Gastrocnemius medialis (tissue), 4 donors: Measurements from ENCODE around the gene PCDHB7. TPM values are rescaled to one million over a fixed set of nuclear protein-coding genes. Genes with fewer than 3 reads are reported as not detected.
"Not testable (repeated sequence)": the region's sequence is repeated elsewhere in the genome, so short reads cannot be mapped to it uniquely, and the experiment has no call there.

Experiments used
- ATAC-seq, 2 donors: fragments of 150-250 bp; one replicate each; pipeline ENCODE4 v1.9.1; 2016
- DNase-seq, 2 donors: peaks; one replicate each; pipeline ENCODE4 v3.0.0-alpha.2; 2019
- H3K27ac ChIP-seq, 4 donors: fragments of 200-600 bp; sonication (generic); 1 replicate in 1 of 4; 2 replicates in 3 of 4; pipeline ENCODE4 v1.5.1; 2016 to 2018; ENCODE audit warnings: mild to moderate bottlenecking in 2 of 4, moderate library complexity in 1 of 4
- H3K27me3 ChIP-seq, 3 donors: fragments of 200-600 bp; sonication (generic) in 2 of 3; 1 replicate in 1 of 3; 2 replicates in 2 of 3; pipeline versions ENCODE4 v1.5.1 to v1.6.0; 2016 to 2019; ENCODE audit warnings: mild to moderate bottlenecking in 1 of 3, moderate library complexity in 1 of 3
- H3K36me3 ChIP-seq, 2 donors: fragments of 200-600 bp; sonication (generic) in 1 of 2; one replicate each; pipeline ENCODE4 v1.5.1; 2017 to 2018
- H3K4me1 ChIP-seq, 2 donors: fragments of 200-600 bp; sonication (generic) in 1 of 2; one replicate each; pipeline ENCODE4 v1.5.1; 2016 to 2017; ENCODE audit warnings: mild to moderate bottlenecking in 2 of 2
- H3K4me3 ChIP-seq, 4 donors: fragments of 200-600 bp; sonication (generic) in 3 of 4; 1 replicate in 1 of 4; 2 replicates in 3 of 4; pipeline ENCODE4 v1.5.1; 2016 to 2019; ENCODE audit warnings: mild to moderate bottlenecking in 2 of 4
- H3K9me3 ChIP-seq, 3 donors: fragments of 200-600 bp; sonication (generic) in 2 of 3; 1 replicate in 1 of 3; 2 replicates in 2 of 3; pipeline ENCODE4 v1.5.1; 2016 to 2019
- CTCF ChIP-seq, 5 experiments: fragments of 450-650 bp in 3 of 5; fragments of 200-600 bp in 2 of 5; sonication (generic) in 2 of 5; IDR thresholded peaks in 4 of 5; conservative IDR thresholded peaks in 1 of 5; 1 replicate in 4 of 5; 2 replicates in 1 of 5; pipeline ENCODE4 v1.5.1; 2016 to 2019; ENCODE audit warnings: antibody characterized with exemption in 5 of 5, mild to moderate bottlenecking in 3 of 5, moderate library complexity in 3 of 5
- POLR2A ChIP-seq, 2 donors: fragments of 450-650 bp; IDR thresholded peaks; one replicate each; pipeline ENCODE4 v1.6.1; 2017; ENCODE audit warnings: antibody characterized with exemption in 2 of 2, mild to moderate bottlenecking in 2 of 2, moderate library complexity in 2 of 2
- in situ Hi-C, 4 donors: fragments of 200-750 bp; cut with MboI; loops; one replicate each; pipeline versions ENCODE4 v1.15.0 to v1.8.0; 2017; ENCODE audit warnings: low sequenced_read_pairs in 4 of 4
- intact Hi-C: fragments of 100-400 bp; cut with DNase I; formaldehyde crosslinking; loops from one replicate; pipeline ENCODE4 v1.15.1; 2023; ENCODE audit warnings: low total_unique reads
- total RNA-seq, 4 donors: library from RNA; depleted of rRNA; stranded (reverse); fragments of >200 nt; gene quantifications; one replicate each; pipeline versions ENCODE4 v1.1.0 to v1.2.3, GENCODE V29; 2016

PCDHB7 gene
- total RNA-seq, 4 donors from 2014 or later: 0.07 to 0.75 (median 0.20) TPM

GRCh38 chr5:141155540-141156374, 16.7 kb upstream of the PCDHB7 start:
- H3K27ac ChIP-seq: no peak overlapping the region
- DNase-seq (no peak), ATAC-seq (no peak)
- in situ Hi-C loops: no loop called here
- TF ChIP-seq POLR2A (IDR thresholded peaks at IDR 0.05) (no peak), CTCF (IDR thresholded peaks at IDR 0.05 in 4 of 5, conservative IDR thresholded peaks at IDR 0.05 in 1 of 5) (no peak)
- H3K9me3 ChIP-seq: peaks cover 0 to 12% (median 2%) of the 10 kb centered on the region in 3 donors
- H3K36me3 ChIP-seq: no peaks in the 10 kb centered on the region
- H3K27me3 ChIP-seq: peaks cover 0 to 10% (median 0%) of the 10 kb centered on the region in 3 donors
- H3K4me3 ChIP-seq: no peak overlapping the region
- no peaks in the 10 kb centered on the region for H3K4me1 ChIP-seq
- intact Hi-C loops: no loop called here

- DNase-seq, H3K4me3 ChIP-seq, H3K4me1 ChIP-seq, in situ Hi-C loops, H3K9me3 ChIP-seq, H3K27ac ChIP-seq, intact Hi-C loops, H3K36me3 ChIP-seq, ATAC-seq: not testable (repeated sequence)
- H3K27me3 ChIP-seq: peaks cover 0 to 10% (median 0%) of the 10 kb centered on the region in 3 donors
These were observed 15.1 kb upstream of the PCDHB7 start for GRCh38 chr5:141157356-141157755.

GRCh38 chr5:141157901-141158300, 14.5 kb upstream of the PCDHB7 start:
- H3K27ac ChIP-seq, H3K4me1 ChIP-seq, H3K9me3 ChIP-seq, in situ Hi-C loops, H3K4me3 ChIP-seq, ATAC-seq, DNase-seq, H3K36me3 ChIP-seq, intact Hi-C loops: not testable (repeated sequence)
- peaks cover 0 to 10% (median 0%) of the 10 kb centered on the region in 3 donors for H3K27me3 ChIP-seq

- H3K36me3 ChIP-seq, ATAC-seq, H3K4me3 ChIP-seq, intact Hi-C loops, H3K27ac ChIP-seq, in situ Hi-C loops, H3K4me1 ChIP-seq, DNase-seq: not testable (repeated sequence)
- peaks cover 0 to 22% (median 13%) of the 10 kb centered on the region in 3 donors for H3K9me3 ChIP-seq
- H3K27me3 ChIP-seq: peaks cover 5 to 46% (median 22%) of the 10 kb centered on the region in 3 donors
These were observed 2.1 kb downstream of the PCDHB7 start for GRCh38 chr5:141174291-141175104.

GRCh38 chr5:141175933-141176332, 3.5 kb downstream of the PCDHB7 start:
- peaks cover 0 to 22% (median 13%) of the 10 kb centered on the region in 3 donors for H3K9me3 ChIP-seq
- TF ChIP-seq POLR2A (IDR thresholded peaks at IDR 0.05): no peak
- no peak for TF ChIP-seq CTCF (IDR thresholded peaks at IDR 0.05 in 4 of 5, conservative IDR thresholded peaks at IDR 0.05 in 1 of 5)
- no peaks in the 10 kb centered on the region for H3K36me3 ChIP-seq
- no peak overlapping the region for H3K27ac ChIP-seq
- no peaks in the 10 kb centered on the region for H3K4me1 ChIP-seq
- intact Hi-C loops: no loop called here
- no peak for DNase-seq
- in situ Hi-C loops: no loop called here
- no peak overlapping the region for H3K4me3 ChIP-seq
- peaks cover 5 to 50% (median 25%) of the 10 kb centered on the region in 3 donors for H3K27me3 ChIP-seq
- ATAC-seq: no peak

- Histone ChIP-seq H3K9me3 (peaks cover 0 to 22% (median 13%) of the 10 kb centered on the region in 3 donors), H3K27me3 (peaks cover 5 to 50% (median 25%) of the 10 kb centered on the region in 3 donors)
- ATAC-seq, H3K27ac ChIP-seq, H3K4me1 ChIP-seq, H3K36me3 ChIP-seq, intact Hi-C loops, DNase-seq, H3K4me3 ChIP-seq, in situ Hi-C loops: not testable (repeated sequence)
These were observed 5.2 kb downstream of the PCDHB7 start, which contains the start of gene PCDHB8 for GRCh38 chr5:141177577-141178191. PCDHB8 (plus strand) TSS chr5:141177790; CDS start chr5:141178035, 245 bp downstream.

GRCh38 chr5:141179371-141179770, 6.9 kb downstream of the PCDHB7 start:
- H3K27ac ChIP-seq, H3K36me3 ChIP-seq, H3K4me1 ChIP-seq, intact Hi-C loops, ATAC-seq, in situ Hi-C loops, DNase-seq, H3K4me3 ChIP-seq: not testable (repeated sequence)
- Histone ChIP-seq H3K27me3 (peaks cover 5 to 50% (median 25%) of the 10 kb centered on the region in 3 donors), H3K9me3 (peaks cover 0 to 18% (median 17%) of the 10 kb centered on the region in 3 donors)

- in situ Hi-C loops, H3K4me1 ChIP-seq, intact Hi-C loops, H3K36me3 ChIP-seq, ATAC-seq, DNase-seq, H3K4me3 ChIP-seq, H3K27ac ChIP-seq: not testable (repeated sequence)
- H3K27me3 ChIP-seq: peaks cover 2 to 50% (median 27%) of the 10 kb centered on the region in 3 donors
- H3K9me3 ChIP-seq: peaks cover 0 to 17% (median 15%) of the 10 kb centered on the region in 3 donors
These were observed 7.4 kb downstream of the PCDHB7 start for GRCh38 chr5:141179876-141180275.
